ENCODE measurements around the gene ZG16B.

DNA sequence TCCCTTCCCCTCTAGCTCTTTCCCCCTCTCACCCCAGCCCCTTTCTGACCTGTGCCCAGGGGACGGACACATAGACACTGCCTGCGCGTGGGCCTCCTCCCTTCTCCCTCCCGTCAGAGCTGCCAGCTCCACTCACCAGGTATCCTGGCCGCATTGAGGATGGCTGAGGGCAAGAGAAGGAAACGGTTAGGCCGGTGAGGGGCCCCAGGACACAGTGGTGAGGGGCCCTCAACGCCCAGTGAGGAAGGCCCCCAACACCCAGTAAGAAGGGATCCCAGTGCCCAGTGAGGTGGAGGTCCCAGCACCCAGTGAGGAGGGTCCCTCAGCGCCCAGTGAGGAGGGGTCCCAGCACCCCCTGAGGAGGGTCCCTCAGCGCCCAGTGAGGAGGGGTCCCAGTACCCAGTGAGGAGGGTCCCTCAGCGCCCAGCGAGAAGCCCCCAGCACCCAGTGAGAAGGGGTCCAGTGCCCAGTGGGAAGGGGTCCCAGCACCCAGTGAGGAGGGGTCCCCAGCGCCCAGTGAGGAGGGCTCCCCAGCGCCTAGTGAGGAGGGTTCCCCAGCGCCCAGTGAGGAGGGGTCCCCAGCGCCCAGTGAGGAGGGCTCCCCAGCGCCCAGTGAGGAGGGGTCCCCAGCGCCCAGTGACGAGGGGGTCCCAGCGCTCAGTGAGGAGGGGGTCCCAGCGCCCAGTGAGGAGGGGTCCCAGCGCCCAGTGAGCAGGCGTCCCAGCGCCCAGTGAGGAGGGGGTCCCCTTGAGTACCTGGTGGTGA lies 26.8 kb downstream of the ZG16B start:
- TF ChIP-seq, protein P1, sequence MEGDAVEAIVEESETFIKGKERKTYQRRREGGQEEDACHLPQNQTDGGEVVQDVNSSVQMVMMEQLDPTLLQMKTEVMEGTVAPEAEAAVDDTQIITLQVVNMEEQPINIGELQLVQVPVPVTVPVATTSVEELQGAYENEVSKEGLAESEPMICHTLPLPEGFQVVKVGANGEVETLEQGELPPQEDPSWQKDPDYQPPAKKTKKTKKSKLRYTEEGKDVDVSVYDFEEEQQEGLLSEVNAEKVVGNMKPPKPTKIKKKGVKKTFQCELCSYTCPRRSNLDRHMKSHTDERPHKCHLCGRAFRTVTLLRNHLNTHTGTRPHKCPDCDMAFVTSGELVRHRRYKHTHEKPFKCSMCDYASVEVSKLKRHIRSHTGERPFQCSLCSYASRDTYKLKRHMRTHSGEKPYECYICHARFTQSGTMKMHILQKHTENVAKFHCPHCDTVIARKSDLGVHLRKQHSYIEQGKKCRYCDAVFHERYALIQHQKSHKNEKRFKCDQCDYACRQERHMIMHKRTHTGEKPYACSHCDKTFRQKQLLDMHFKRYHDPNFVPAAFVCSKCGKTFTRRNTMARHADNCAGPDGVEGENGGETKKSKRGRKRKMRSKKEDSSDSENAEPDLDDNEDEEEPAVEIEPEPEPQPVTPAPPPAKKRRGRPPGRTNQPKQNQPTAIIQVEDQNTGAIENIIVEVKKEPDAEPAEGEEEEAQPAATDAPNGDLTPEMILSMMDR (conservative IDR thresholded peaks at IDR 0.05; ENCODE audit: low read depth, low read length) = no peak
- no peak for TF ChIP-seq EZH2 (IDR thresholded peaks at IDR 0.05; ENCODE audit: borderline replicate concordance, low read depth, low read length, poor library complexity, severe bottlenecking)
